Hepatocyte (in vitro differentiated cells): ENCODE data around the gene MAP4K5.

Experiments
- EZH2 ChIP-seq: fragments of 200-600 bp; sonication (generic); IDR thresholded peaks from 2 replicates; pipeline ENCODE4 v1.6.1; 2016; ENCODE audit warnings: antibody characterized with exemption, mild to moderate bottlenecking, borderline replicate concordance
- EZH2phosphoT487 ChIP-seq: fragments of 200-600 bp; sonication (generic); IDR thresholded peaks from one replicate; pipeline ENCODE4 v1.6.1; 2018; ENCODE audit warnings: antibody characterized with exemption, mild to moderate bottlenecking, low read depth, moderate library complexity; ENCODE audit not compliant: unreplicated experiment, severe bottlenecking
- TF ChIP-seq, protein P1 (sequence below): fragments of 200-600 bp; sonication (generic); IDR thresholded peaks from 2 replicates; pipeline ENCODE4 v1.5.1; 2016; ENCODE audit warnings: antibody characterized with exemption, mild to moderate bottlenecking; ENCODE audit not compliant: poor library complexity

DNA sequence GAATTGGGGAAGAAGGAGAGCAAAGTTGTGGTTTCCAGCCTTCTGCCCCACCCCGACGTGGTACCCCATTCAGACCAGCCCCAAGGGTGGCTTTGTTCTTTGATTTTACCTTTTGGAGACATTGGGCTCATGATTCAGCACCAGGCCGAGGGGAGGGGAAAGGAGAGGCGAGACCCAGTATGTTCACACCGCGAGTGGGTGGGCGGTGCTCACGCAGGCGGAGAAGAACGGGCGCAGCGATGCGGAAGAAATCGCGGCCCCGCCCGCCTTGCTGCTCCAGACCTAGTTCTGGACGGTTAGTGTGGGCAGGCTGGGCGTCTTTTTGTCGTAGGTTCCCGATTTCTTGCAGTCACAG is 28.5 kb upstream of the MAP4K5 start:
- no peak for TF ChIP-seq EZH2
- TF ChIP-seq, protein P1, sequence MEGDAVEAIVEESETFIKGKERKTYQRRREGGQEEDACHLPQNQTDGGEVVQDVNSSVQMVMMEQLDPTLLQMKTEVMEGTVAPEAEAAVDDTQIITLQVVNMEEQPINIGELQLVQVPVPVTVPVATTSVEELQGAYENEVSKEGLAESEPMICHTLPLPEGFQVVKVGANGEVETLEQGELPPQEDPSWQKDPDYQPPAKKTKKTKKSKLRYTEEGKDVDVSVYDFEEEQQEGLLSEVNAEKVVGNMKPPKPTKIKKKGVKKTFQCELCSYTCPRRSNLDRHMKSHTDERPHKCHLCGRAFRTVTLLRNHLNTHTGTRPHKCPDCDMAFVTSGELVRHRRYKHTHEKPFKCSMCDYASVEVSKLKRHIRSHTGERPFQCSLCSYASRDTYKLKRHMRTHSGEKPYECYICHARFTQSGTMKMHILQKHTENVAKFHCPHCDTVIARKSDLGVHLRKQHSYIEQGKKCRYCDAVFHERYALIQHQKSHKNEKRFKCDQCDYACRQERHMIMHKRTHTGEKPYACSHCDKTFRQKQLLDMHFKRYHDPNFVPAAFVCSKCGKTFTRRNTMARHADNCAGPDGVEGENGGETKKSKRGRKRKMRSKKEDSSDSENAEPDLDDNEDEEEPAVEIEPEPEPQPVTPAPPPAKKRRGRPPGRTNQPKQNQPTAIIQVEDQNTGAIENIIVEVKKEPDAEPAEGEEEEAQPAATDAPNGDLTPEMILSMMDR = no peak
- no peak for TF ChIP-seq EZH2phosphoT487
